ENCODE data around the gene PEX14.

PEX14 gene

DNA sequence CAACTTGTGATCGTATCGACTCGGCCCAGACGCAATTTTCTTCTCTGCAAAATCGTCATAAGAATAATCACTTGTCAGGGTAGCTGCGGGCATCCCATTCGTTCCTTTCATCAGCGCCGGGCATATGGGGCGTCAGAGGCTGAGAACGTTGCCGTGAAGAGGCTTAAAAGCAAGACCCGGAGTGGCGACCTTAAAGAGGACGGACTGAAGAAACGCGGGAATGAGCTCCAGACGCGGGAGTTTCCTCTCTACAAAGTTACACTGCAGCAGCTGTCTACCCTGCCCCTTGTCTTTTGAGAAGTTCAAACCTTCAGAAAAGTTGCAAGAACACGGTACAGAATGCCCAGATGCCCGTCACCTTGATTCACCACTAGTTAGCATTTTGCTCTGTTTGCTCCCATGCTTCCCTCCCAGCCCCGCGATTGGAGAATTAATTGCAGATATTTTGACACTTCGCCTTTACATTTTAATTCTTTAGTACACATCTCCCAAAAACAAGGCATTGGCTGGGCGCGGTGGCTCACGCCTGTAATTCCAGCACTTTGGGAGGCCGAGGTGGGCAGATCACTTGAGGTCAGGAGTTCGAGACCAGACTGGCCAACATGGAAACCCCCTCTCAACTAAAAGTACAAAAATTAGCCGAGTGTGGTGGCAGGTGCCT is 43.5 kb upstream of the PEX14 start:
- in situ Hi-C loops (cut with MboI; ENCODE audit: low sequenced_read_pairs, unreplicated experiment) = loop anchor here (10.0 kb wide), 1 partner anchor 54 kb away; no protein-coding TSS in a partner anchor
- TF ChIP-seq, protein P1, sequence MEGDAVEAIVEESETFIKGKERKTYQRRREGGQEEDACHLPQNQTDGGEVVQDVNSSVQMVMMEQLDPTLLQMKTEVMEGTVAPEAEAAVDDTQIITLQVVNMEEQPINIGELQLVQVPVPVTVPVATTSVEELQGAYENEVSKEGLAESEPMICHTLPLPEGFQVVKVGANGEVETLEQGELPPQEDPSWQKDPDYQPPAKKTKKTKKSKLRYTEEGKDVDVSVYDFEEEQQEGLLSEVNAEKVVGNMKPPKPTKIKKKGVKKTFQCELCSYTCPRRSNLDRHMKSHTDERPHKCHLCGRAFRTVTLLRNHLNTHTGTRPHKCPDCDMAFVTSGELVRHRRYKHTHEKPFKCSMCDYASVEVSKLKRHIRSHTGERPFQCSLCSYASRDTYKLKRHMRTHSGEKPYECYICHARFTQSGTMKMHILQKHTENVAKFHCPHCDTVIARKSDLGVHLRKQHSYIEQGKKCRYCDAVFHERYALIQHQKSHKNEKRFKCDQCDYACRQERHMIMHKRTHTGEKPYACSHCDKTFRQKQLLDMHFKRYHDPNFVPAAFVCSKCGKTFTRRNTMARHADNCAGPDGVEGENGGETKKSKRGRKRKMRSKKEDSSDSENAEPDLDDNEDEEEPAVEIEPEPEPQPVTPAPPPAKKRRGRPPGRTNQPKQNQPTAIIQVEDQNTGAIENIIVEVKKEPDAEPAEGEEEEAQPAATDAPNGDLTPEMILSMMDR (IDR thresholded peaks at IDR 0.05; ENCODE audit: borderline replicate concordance, control extremely low read depth, extremely low read depth, insufficient read depth, missing control alignments) = no peak
- no peak for DNase-seq (ENCODE audit: low spot score)

DNA sequence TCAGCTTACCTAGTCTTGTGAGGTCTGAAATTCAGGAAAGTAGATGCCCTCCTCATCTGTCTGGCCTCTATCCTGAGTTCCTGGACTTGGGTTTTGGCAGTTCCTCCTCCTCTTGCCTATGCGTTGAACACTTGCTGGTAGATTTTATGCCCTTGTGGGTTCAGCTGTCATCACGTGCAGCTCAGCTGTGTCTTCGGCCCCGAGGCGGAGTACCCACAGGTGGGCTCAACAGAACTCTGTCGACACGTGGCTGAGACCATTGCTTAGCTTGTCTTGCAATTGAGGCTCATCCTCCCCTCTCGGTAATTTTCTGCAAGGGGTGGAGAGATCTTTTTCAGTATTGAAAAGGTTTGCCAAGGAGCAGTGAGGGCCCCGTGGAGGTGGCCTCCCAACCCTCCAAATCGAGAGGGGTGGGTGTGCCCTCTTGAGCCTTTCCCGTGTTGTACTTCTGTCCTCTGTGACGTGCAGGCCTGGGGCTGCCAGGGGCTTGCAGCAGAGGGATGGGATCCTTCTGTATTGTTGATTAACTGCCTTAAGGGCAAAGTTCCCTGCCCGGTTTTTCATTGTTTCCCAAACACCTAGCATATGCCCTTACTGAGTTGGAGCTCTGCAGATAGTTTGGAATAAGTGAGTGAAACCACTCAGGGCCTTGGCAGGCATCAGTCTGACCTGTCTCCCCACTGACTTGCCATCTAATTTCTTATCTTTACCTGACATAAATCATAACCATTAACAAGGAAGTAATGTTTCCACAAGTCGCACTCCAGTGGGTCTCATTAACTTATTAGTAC is 41.6 kb upstream of the PEX14 start:
- TF ChIP-seq, protein P1 (IDR thresholded peaks at IDR 0.05; ENCODE audit: borderline replicate concordance, control extremely low read depth, extremely low read depth, insufficient read depth, missing control alignments) = no peak
- in situ Hi-C loops (cut with MboI; ENCODE audit: low sequenced_read_pairs, unreplicated experiment) = loop anchor here (10.0 kb wide), 1 partner anchor 52 kb away; no protein-coding TSS in a partner anchor
- no peak for DNase-seq (ENCODE audit: low spot score)

DNA sequence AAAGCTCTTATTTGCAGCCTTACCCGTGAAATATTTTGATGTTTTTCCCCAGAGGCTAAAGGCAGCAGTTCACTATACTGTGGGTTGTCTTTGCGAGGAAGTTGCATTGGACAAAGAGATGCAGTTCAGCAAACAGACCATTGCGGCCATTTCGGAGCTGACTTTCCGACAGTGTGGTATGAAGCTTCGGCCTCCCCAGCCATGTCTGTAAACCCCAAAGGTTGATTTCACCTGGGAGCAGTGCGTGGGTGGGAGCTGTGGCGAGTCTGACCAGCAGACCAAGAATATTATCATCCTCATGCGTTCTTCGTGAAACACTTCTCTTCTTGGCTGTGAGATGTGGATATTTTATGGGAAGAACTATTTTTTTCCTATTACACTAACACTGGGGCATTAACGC is 41.0 kb upstream of the PEX14 start:
- in situ Hi-C loops (cut with MboI; ENCODE audit: low sequenced_read_pairs, unreplicated experiment) = loop anchor here (10.0 kb wide), 1 partner anchor 51 kb away; no protein-coding TSS in a partner anchor
- DNase-seq (ENCODE audit: low spot score) = no peak
- TF ChIP-seq, protein P1 (IDR thresholded peaks at IDR 0.05; ENCODE audit: borderline replicate concordance, control extremely low read depth, extremely low read depth, insufficient read depth, missing control alignments) = no peak

DNA sequence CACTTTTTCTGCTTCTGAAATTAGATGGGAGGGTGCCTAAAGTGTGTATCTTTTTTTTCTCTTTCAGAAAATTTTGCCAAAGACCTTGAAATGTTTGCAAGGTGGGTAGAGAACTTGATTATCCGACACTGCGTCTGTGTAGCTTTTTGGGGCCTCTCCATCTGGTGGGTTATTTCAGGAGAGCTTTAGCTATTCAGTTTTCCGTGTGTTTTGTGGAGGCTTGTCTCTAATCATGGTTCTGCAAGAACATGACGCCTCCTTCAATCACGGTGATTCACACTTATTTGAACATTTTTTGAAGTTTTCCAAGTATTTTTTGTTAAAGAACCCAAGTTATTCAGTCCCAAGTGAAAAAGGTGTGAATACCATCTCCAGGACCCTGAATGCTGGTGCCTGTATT is 40.2 kb upstream of the PEX14 start:
- DNase-seq (ENCODE audit: low spot score) = no peak
- in situ Hi-C loops (cut with MboI; ENCODE audit: low sequenced_read_pairs, unreplicated experiment) = loop anchor here (10.0 kb wide), 1 partner anchor 50 kb away; no protein-coding TSS in a partner anchor
- TF ChIP-seq, protein P1 (IDR thresholded peaks at IDR 0.05; ENCODE audit: borderline replicate concordance, control extremely low read depth, extremely low read depth, insufficient read depth, missing control alignments) = no peak

DNA sequence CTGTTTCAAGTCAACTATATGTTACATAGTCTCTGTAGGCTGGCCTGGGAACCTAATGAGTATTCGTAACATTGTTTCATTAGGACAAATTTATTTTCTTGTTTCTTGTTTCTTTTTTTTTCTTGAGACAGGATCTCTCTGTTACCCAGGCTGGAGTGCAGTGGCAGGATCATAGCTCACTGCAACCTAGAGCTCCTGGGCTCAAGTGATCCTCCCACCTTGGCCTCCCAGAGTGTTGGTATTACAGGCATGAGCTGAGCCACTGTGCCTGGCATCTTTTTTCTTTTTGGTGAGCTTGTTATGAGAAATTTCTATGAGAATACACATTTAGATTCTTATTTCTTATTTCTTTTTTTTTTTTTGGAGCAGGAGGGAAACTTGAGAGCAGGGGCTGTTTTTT is 37.7 kb upstream of the PEX14 start:
- in situ Hi-C loops (cut with MboI; ENCODE audit: low sequenced_read_pairs, unreplicated experiment) = loop anchor here (10.0 kb wide), 1 partner anchor 48 kb away; no protein-coding TSS in a partner anchor
- TF ChIP-seq, protein P1 (IDR thresholded peaks at IDR 0.05; ENCODE audit: borderline replicate concordance, control extremely low read depth, extremely low read depth, insufficient read depth, missing control alignments) = no peak

DNA sequence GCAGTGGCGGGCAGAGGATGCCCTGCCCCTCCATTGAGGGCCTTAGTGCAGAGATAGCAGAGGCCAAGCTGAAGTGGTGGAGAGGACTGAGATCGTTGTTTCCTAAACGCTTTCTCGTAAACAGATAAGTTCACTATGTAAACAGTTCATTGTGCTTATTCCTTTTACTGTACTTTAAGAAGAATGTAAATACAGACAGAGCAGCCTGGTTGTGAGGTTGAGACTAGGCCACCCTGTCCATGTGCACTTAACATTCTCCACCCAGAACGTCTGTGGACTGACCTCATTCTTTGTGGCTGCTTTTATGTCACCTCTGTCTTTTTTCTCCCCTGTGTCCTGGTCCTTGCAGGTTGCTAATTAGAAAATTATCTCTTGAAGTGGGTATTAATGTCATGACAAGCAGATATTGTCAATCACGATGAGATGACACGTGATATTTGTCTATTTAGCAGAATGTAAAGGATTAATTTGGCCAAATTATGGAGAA is 36.0 kb upstream of the PEX14 start:
- TF ChIP-seq, protein P1 (IDR thresholded peaks at IDR 0.05; ENCODE audit: borderline replicate concordance, control extremely low read depth, extremely low read depth, insufficient read depth, missing control alignments) = no peak
- in situ Hi-C loops (cut with MboI; ENCODE audit: low sequenced_read_pairs, unreplicated experiment) = loop anchor here (10.0 kb wide), 1 partner anchor 46 kb away; no protein-coding TSS in a partner anchor
- no peak for DNase-seq (ENCODE audit: low spot score)

More for the DNA sequence above, 37.7 kb upstream of the PEX14 start:
- DNase-seq (ENCODE audit: low spot score) = no peak

Data from GM13976 (cell line).